ENCODE results near the gene RPL27A.
A peak's percentile ranks its signal among the peaks of the same experiment; 100 is the strongest.

Gene RPL27A

DNA sequence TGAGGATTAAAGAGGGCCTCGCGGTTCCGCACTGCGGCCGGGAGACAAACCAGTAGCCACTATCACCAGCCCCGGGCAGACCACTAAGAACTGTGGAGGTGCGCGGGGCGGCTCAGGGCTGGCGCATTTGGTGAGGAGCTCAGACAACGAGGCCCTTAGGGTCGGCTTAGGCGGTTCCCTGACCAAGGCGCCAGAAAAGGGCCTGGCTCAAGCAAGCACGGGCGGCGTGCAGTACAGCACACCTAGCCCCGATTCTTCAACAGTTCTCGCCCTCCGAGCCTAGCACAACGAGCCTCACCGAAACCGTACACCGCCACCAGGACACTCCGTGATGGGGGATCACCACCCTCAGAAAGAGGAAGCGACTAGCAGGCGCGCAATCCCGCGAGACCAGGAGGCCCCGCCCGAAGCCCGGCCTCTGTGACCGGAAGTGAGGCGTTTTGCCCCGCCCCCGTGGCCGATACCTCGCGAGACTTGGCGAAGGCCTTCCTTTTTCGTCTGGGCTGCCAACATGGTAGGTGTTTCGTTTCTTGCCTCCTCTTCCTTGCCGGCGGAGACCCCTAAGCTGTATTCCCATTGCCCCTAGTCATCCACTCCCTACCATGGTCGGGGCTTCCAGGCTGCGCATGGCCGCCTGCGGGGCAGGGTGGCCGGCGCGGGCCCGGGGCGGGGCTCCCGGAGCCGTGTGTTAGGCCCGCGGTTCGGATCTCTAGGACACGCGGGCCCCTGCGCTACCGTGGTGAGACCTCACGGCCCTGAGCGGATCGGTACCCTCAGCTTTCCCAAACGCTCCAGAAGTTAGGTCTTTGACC, at the start of gene RPL27A, which contains the start of gene TRIM66:
Gene RPL27A, plus strand, starts transcription at position 490 of the 812 bp plus-strand sequence. Its CDS starts 22 bp downstream, at position 512.
Gene TRIM66, minus strand, starts transcription at position 363 of the 812 bp plus-strand sequence. CDS start 10,391 bp downstream, outside the sequence.
- DNase-seq (ENCODE audit: low spot score): peak; percentile 91
- TF ChIP-seq, protein P1, sequence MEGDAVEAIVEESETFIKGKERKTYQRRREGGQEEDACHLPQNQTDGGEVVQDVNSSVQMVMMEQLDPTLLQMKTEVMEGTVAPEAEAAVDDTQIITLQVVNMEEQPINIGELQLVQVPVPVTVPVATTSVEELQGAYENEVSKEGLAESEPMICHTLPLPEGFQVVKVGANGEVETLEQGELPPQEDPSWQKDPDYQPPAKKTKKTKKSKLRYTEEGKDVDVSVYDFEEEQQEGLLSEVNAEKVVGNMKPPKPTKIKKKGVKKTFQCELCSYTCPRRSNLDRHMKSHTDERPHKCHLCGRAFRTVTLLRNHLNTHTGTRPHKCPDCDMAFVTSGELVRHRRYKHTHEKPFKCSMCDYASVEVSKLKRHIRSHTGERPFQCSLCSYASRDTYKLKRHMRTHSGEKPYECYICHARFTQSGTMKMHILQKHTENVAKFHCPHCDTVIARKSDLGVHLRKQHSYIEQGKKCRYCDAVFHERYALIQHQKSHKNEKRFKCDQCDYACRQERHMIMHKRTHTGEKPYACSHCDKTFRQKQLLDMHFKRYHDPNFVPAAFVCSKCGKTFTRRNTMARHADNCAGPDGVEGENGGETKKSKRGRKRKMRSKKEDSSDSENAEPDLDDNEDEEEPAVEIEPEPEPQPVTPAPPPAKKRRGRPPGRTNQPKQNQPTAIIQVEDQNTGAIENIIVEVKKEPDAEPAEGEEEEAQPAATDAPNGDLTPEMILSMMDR (IDR thresholded peaks at IDR 0.05; ENCODE audit: extremely low read depth, insufficient read depth, missing control alignments): no peak
- in situ Hi-C loops (cut with MboI; ENCODE audit: low pct_unique_long_range_greater_than_20kb, low sequenced_read_pairs, unreplicated experiment): no loop called here

DNA sequence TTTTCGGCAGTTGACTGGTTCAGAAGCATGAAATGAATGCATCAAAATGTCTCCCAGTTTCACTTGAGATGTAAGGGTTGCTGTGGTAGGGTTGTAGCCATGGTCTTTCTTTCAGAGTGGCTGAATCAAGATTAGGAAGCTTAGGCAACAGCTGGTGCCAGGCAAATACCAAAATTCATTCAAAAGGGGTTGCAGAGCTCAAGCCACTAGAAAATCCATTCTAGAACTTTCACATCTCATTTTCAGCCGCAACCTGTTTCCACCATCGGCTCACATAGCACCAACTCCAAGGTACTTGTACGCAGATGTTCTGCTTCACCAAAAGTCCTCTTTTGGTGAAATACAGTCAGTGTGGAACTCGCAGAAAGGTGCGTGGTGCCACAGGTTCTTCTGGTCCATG, 48.1 kb upstream of the RPL27A start:
- TF ChIP-seq, protein P1 (IDR thresholded peaks at IDR 0.05; ENCODE audit: extremely low read depth, insufficient read depth, missing control alignments): no peak
- in situ Hi-C loops (cut with MboI; ENCODE audit: low pct_unique_long_range_greater_than_20kb, low sequenced_read_pairs, unreplicated experiment): no loop called here
- no peak for DNase-seq (ENCODE audit: low spot score)

DNA sequence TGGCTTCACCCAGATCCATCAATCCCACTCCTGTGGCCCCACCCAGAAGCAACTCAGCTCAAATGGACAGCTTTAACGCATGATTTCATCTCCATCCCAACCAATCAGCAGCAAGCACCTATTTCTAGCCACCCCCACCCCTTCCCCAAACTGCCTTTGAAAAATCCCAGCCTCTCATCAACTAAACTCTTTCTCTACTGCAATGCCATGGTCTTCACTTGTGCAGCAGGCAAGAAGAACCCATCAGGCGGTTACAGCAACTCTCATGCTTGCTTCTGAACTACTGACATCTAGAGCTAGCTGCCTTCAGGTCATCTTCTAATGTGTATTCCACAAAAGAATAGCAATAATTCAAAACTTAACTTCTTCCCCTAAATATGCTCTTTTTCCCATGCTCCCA, 46.5 kb upstream of the RPL27A start:
- in situ Hi-C loops (cut with MboI; ENCODE audit: low pct_unique_long_range_greater_than_20kb, low sequenced_read_pairs, unreplicated experiment): no loop called here
- DNase-seq (ENCODE audit: low spot score): no peak
- TF ChIP-seq, protein P1 (IDR thresholded peaks at IDR 0.05; ENCODE audit: extremely low read depth, insufficient read depth, missing control alignments): no peak

DNA sequence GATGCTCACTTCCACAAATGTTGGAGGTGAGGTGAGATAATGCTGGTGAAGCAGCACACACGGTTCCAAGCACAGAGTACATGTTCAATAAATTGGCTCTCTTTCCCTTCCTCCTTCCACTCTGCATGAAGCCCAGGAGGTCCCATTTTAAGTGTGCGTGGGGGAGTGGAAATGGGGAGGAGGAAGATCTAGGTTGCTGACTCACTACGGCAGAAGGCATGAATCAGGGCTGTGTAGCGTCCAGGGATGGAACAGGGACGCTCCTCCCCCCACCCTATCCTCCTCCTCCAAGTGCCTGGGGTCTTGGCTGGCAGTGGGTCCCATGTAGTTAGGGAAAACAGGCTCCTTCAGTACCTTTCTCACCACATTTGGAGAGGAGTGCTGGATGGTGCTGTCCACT, 44.3 kb upstream of the RPL27A start:
- TF ChIP-seq, protein P1 (IDR thresholded peaks at IDR 0.05; ENCODE audit: extremely low read depth, insufficient read depth, missing control alignments): no peak
- in situ Hi-C loops (cut with MboI; ENCODE audit: low pct_unique_long_range_greater_than_20kb, low sequenced_read_pairs, unreplicated experiment): no loop called here
- no peak for DNase-seq (ENCODE audit: low spot score)

DNA sequence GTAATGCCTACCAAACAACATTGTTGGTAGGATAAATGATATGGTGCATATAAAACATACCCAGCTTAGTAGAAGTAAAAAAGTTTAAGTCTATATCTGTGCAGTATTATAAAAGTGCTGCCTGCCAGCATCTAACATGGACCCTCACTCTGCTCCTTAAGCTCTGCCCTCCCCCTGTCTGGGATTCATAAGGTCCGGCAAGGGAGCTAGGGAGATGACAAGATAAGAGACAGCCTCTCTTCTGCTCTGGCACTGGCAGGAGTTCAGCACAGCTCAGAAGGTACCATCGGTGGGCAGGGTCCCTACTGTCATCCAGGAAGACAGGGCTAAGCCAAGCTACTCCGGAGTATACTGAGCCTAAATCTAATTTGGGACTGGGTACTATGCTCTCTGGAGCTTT, 42.9 kb upstream of the RPL27A start:
- in situ Hi-C loops (cut with MboI; ENCODE audit: low pct_unique_long_range_greater_than_20kb, low sequenced_read_pairs, unreplicated experiment): no loop called here
- DNase-seq (ENCODE audit: low spot score): no peak
- TF ChIP-seq, protein P1 (IDR thresholded peaks at IDR 0.05; ENCODE audit: extremely low read depth, insufficient read depth, missing control alignments): no peak

DNA sequence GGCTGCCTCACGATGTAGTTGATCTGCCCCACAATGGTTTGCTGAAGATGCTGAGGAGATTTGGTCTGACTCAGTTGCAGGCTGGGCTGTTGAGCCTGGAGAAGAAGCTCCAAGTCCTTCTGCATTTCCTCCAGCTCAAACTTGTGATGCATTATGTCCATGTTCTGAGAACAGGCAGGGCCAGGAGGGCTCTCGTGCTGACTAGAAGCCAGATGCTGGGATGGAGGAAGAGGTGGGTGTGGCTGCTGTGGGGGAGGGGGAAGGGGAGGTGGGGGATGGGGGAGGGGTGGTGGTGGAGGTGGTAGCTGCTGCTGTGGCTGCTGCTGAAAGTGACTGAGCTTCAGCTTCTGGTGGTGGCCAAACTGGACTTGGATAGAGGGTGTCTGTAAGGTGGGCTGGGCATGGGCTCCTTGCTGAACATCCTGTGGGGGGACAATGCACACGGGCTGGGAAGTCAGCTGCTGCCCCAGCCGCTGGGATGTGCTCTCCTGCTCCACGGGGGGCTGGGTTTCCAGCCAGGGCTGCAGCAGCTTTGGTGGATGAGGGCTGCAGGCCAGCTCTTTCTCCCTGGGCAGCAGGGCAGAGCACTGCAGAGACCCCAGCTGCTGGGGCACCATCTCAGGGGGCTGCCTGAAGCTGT, 42.2 kb upstream of the RPL27A start:
- in situ Hi-C loops (cut with MboI; ENCODE audit: low pct_unique_long_range_greater_than_20kb, low sequenced_read_pairs, unreplicated experiment): no loop called here
- TF ChIP-seq, protein P1 (IDR thresholded peaks at IDR 0.05; ENCODE audit: extremely low read depth, insufficient read depth, missing control alignments): no peak
- DNase-seq (ENCODE audit: low spot score): no peak

Measured in GM13977 (cell line).